B cell (primary cell): Measurements from ENCODE around the gene CYB5D1. TPM values are rescaled to one million over a fixed set of nuclear protein-coding genes. Genes with fewer than 3 reads are reported as not detected.

Source experiments
- ATAC-seq: fragments of 200-7000 bp; cut with Tn5 transposase; one replicate; pipeline ENCODE4 v1.10.0; 2021; ENCODE audit warnings: low read depth, mild to moderate bottlenecking, moderate number of reproducible peaks, moderate library complexity
- CTCF ChIA-PET: fragments of 350-600 bp; sonication (Branson Sonifier 250); formaldehyde crosslinking; loops from one replicate; lab custom pipeline; 2021; ENCODE audit warnings: antibody characterized with exemption, inconsistent platforms; lab: Charles Lee
- POLR2A ChIA-PET: fragments of 350-600 bp; sonication (Branson Sonifier 250); formaldehyde crosslinking; loops from one replicate; lab custom pipeline; 2021; ENCODE audit warnings: antibody characterized with exemption; lab: Charles Lee
- DNase-seq: peaks from one replicate; pipeline ENCODE4 v3.0.0; 2013
- H2AFZ ChIP-seq: 2 replicates; pipeline ENCODE4 v1.6.1; 2012; ENCODE audit warnings: mild to moderate bottlenecking, low read depth, low read length; ENCODE audit not compliant: insufficient read depth, poor library complexity, severe bottlenecking
- H3K27ac ChIP-seq, 2 donors: 1 replicate in 1 of 2; 2 replicates in 1 of 2; pipeline ENCODE4 v1.5.1; 2012 to 2013; ENCODE audit warnings: low read length in 2 of 2, mild to moderate bottlenecking in 2 of 2, moderate library complexity in 1 of 2
- H3K27me3 ChIP-seq, 4 experiments: fragments of 200-600 bp in 1 of 4; sonication (generic) in 1 of 4; replicated peaks in 1 of 4; 1 replicate in 2 of 4; 2 replicates in 2 of 4; pipeline versions ENCODE4 v1.6.1 to v1.7.0; 2013 to 2016; ENCODE audit warnings: low read length in 3 of 4, mild to moderate bottlenecking in 2 of 4, mixed read lengths in 1 of 4, moderate library complexity in 1 of 4; ENCODE audit not compliant: insufficient read depth in 4 of 4, control insufficient read depth in 3 of 4; ENCODE audit errors: control extremely low read depth in 1 of 4
- H3K36me3 ChIP-seq, 2 experiments: replicated peaks in 1 of 2; 1 replicate in 1 of 2; 2 replicates in 1 of 2; pipeline versions ENCODE4 v1.6.1 to v1.7.1; 2013; ENCODE audit warnings: low read length in 1 of 2; ENCODE audit not compliant: insufficient read depth in 2 of 2, control insufficient read depth in 1 of 2; ENCODE audit errors: control extremely low read depth in 1 of 2, extremely low read depth in 1 of 2
- H3K4me1 ChIP-seq, 2 donors: fragments of 200-600 bp in 1 of 2; sonication (generic) in 1 of 2; 1 replicate in 1 of 2; 2 replicates in 1 of 2; pipeline versions ENCODE4 v1.5.1 to v1.6.1; 2013 to 2017; ENCODE audit warnings: low read length in 2 of 2; ENCODE audit not compliant: control insufficient read depth in 2 of 2, insufficient read depth in 2 of 2
- H3K4me2 ChIP-seq: replicated peaks from 2 replicates; pipeline ENCODE3; 2012; ENCODE audit warnings: mild to moderate bottlenecking, low read depth, low read length; ENCODE audit not compliant: poor library complexity, severe bottlenecking
- H3K4me3 ChIP-seq, 5 experiments: fragments of 200-600 bp in 1 of 5; sonication (generic) in 1 of 5; 1 replicate in 3 of 5; 2 replicates in 2 of 5; pipeline versions ENCODE4 v1.5.1 to v1.7.0; 2011 to 2016; ENCODE audit warnings: low read length in 4 of 5, mild to moderate bottlenecking in 4 of 5, low read depth in 2 of 5, control low read depth in 1 of 5, moderate library complexity in 1 of 5; ENCODE audit not compliant: insufficient read depth in 1 of 5; ENCODE audit errors: control extremely low read depth in 1 of 5, extremely low read depth in 1 of 5
- H3K79me2 ChIP-seq: fragments of 200-600 bp; sonication (generic); one replicate; pipeline ENCODE4 v1.6.0; 2016; ENCODE audit warnings: low read length; ENCODE audit not compliant: control insufficient read depth, insufficient read depth
- H3K9ac ChIP-seq: fragments of 200-600 bp; sonication (generic); 2 replicates; pipeline ENCODE4 v1.6.1; 2017; ENCODE audit warnings: mild to moderate bottlenecking, low read length, moderate library complexity
- H3K9me3 ChIP-seq, 3 donors: one replicate each; pipeline versions ENCODE4 v1.6.1 to v1.7.1; 2013; ENCODE audit warnings: low read length in 2 of 3; ENCODE audit not compliant: control insufficient read depth in 2 of 3, insufficient read depth in 1 of 3; ENCODE audit errors: control extremely low read depth in 1 of 3
- H4K20me1 ChIP-seq: 2 replicates; pipeline ENCODE4 v1.6.0; 2012; ENCODE audit warnings: mild to moderate bottlenecking, low read length; ENCODE audit not compliant: insufficient read depth, control insufficient read depth, poor library complexity, severe bottlenecking
- H3K27ac Mint-ChIP-seq: one replicate; pipeline ENCODE4 v1.8.0; 2021; ENCODE audit warnings: mixed read lengths
- H3K27me3 Mint-ChIP-seq: one replicate; pipeline ENCODE4 v1.8.0; 2021; ENCODE audit warnings: mixed read lengths
- H3K4me1 Mint-ChIP-seq: one replicate; pipeline ENCODE4 v1.8.0; 2021; ENCODE audit warnings: mixed read lengths
- H3K4me3 Mint-ChIP-seq: one replicate; pipeline ENCODE4 v1.8.0; 2021; ENCODE audit warnings: mixed read lengths
- H3K9me3 Mint-ChIP-seq: one replicate; pipeline ENCODE4 v1.8.0; 2022; ENCODE audit warnings: mixed read lengths; ENCODE audit not compliant: insufficient read depth
- CTCF ChIP-seq: fragments of 200-600 bp; IDR thresholded peaks from one replicate; pipeline ENCODE4 v1.8.0; 2022; ENCODE audit warnings: antibody characterized with exemption, mild to moderate bottlenecking
- EZH2 ChIP-seq: IDR thresholded peaks from 2 replicates; pipeline ENCODE4 v1.6.1; 2012; ENCODE audit warnings: borderline replicate concordance, low read depth, mild to moderate bottlenecking, moderate library complexity, low read length; ENCODE audit not compliant: insufficient read depth, poor library complexity, severe bottlenecking
- WGBS: methylation state at CpG from one replicate; pipeline ENCODE4 v1.1.5; 2013; ENCODE audit warnings: missing lambda C conversion rate; ENCODE audit not compliant: insufficient coverage; 5-methylcytosine and 5-hydroxymethylcytosine counted together
- intact Hi-C: fragments of 100-400 bp; cut with micrococcal nuclease; formaldehyde crosslinking; loops from one replicate; pipeline ENCODE4 v1.10.0; 2022
- polyA plus RNA-seq: library from polyadenylated mRNA; depleted of rRNA; stranded (reverse); fragments of >200 nt; gene quantifications from 2 replicates; pipeline ENCODE4 v1.2.3, GENCODE V29; 2012
- total RNA-seq, 2 donors: library from RNA; stranded (reverse); fragments of 120-200 nt in 1 of 2; gene quantifications; 1 replicate in 1 of 2; 2 replicates in 1 of 2; pipeline versions ENCODE4 v1.2.3 to v1.2.4, GENCODE V29; 2013 to 2022

CYB5D1 gene
- total and polyA plus RNA-seq, 2 donors (not counting 1 experiment from before 2014, with no cell fraction given): 6.3 to 10.2 TPM

- peak overlapping the region; percentile 82 for H3K27ac Mint-ChIP-seq
- TF ChIP-seq EZH2: no peak
- peak; percentile 93 for TF ChIP-seq CTCF
- H3K9me3 Mint-ChIP-seq: no peaks in the 10 kb centered on the region
- no peaks in the 10 kb centered on the region for H3K27me3 ChIP-seq
- ATAC-seq (peak; percentile 95), DNase-seq (peak; percentile 98)
- peaks cover 0 to 33% of the 10 kb centered on the region in 2 experiments for H3K36me3 ChIP-seq
- peak overlapping the region; percentile 56 for H3K9ac ChIP-seq
- no peaks in the 10 kb centered on the region for H3K9me3 ChIP-seq
- no peak overlapping the region for H2AFZ ChIP-seq
- peaks cover 69% of the 10 kb centered on the region for H4K20me1 ChIP-seq
- peaks cover 20 to 33% of the 10 kb centered on the region in 2 donors for H3K4me1 ChIP-seq
- H3K4me3 ChIP-seq: peak overlapping the region in 4 of 5 experiments; percentile 28 to 50 (median 38)
- H3K79me2 ChIP-seq: peaks cover 16% of the 10 kb centered on the region
- peak overlapping the region; percentile 71 for H3K4me3 Mint-ChIP-seq
- H3K27me3 Mint-ChIP-seq: no peaks in the 10 kb centered on the region
- peak overlapping the region; percentile 73 for H3K4me2 ChIP-seq
- peak overlapping the region; percentile 55 to 56 for H3K27ac ChIP-seq
- ChIA-PET POLR2A (interaction anchor here (1.2 to 1.4 kb wide), 2 partner anchors 10 to 17 kb away, joined by 4 to 12 read pairs; no protein-coding TSS in a partner anchor), CTCF (interaction anchor here (0.6 to 4.0 kb wide), 13 partner anchors 9 to 209 kb away, joined by 3 to 49 read pairs (median 6); partner anchors contain the start of gene KDM6B)
- intact Hi-C loops: loop anchor here (1.0 kb wide), 4 partner anchors 10 to 108 kb away; partner anchors contain the start of gene KDM6B
- 18% methylated on average over 57 of the region's 60 CpGs for WGBS
- H3K4me1 Mint-ChIP-seq: peaks cover 24% of the 10 kb centered on the region
Measured at GRCh38 chr17:7851438-7852261, 6.2 kb upstream of the CYB5D1 start.

GRCh38 chr17:7852262-7852670 lies 5.5 kb upstream of the CYB5D1 start:
- no peaks in the 10 kb centered on the region for H3K9me3 Mint-ChIP-seq
- Histone ChIP-seq H3K36me3 (peaks cover 0 to 27% of the 10 kb centered on the region in 2 experiments), H3K9me3 (no peaks in the 10 kb centered on the region), H3K9ac (no peak overlapping the region), H3K79me2 (peaks cover 10% of the 10 kb centered on the region), H3K27me3 (no peaks in the 10 kb centered on the region), H3K4me2 (peak overlapping the region; percentile 73), H2AFZ (no peak overlapping the region), H3K27ac (no peak overlapping the region), H3K4me1 (peaks cover 21 to 35% of the 10 kb centered on the region in 2 donors), H3K4me3 (no peak overlapping the region), H4K20me1 (peaks cover 64% of the 10 kb centered on the region)
- H3K4me1 Mint-ChIP-seq: peaks cover 22% of the 10 kb centered on the region
- TF ChIP-seq CTCF (no peak), EZH2 (no peak)
- ChIA-PET POLR2A (no interaction called here), CTCF (interaction anchor here (0.6 to 4.0 kb wide), 5 partner anchors 18 to 52 kb away, joined by 3 to 49 read pairs (median 4); partner anchors contain the start of gene KDM6B)
- DNase-seq (no peak), ATAC-seq (no peak)
- peak overlapping the region; percentile 71 for H3K4me3 Mint-ChIP-seq
- intact Hi-C loops: no loop called here
- peak overlapping the region; percentile 82 for H3K27ac Mint-ChIP-seq
- H3K27me3 Mint-ChIP-seq: no peaks in the 10 kb centered on the region
- 87% methylated on average over 20 of the region's 20 CpGs for WGBS
